Activated B cell treated with CpG ODN at 0.5 μM for 24 hours (primary cell): ENCODE data around the gene SQOR. TPM values are rescaled to one million over a fixed set of nuclear protein-coding genes. Genes with fewer than 3 reads are reported as not detected.

Source experiments
- ATAC-seq: fragments of 200-7000 bp; cut with Tn5 transposase; one replicate; pipeline ENCODE4 v1.10.0; 2021; ENCODE audit warnings: low read depth, mild to moderate bottlenecking, moderate library complexity
- CTCF ChIA-PET: fragments of 350-600 bp; sonication (Branson Sonifier 250); formaldehyde crosslinking; loops from one replicate; lab custom pipeline; 2021; ENCODE audit warnings: antibody characterized with exemption; lab: Charles Lee
- POLR2A ChIA-PET: fragments of 350-600 bp; sonication (Branson Sonifier 250); formaldehyde crosslinking; loops from one replicate; lab custom pipeline; 2021; ENCODE audit warnings: antibody characterized with exemption; lab: Charles Lee
- DNase-seq: peaks from one replicate; pipeline ENCODE4 v3.0.0; 2022
- H3K27ac Mint-ChIP-seq: one replicate; pipeline ENCODE4 v1.8.0; 2020; ENCODE audit warnings: mixed read lengths
- H3K27me3 Mint-ChIP-seq: one replicate; pipeline ENCODE4 v1.8.0; 2021; ENCODE audit warnings: mixed read lengths
- H3K36me3 Mint-ChIP-seq: one replicate; pipeline ENCODE4 v1.8.0; 2021; ENCODE audit warnings: low read depth, mixed read lengths
- H3K4me1 Mint-ChIP-seq: one replicate; pipeline ENCODE4 v1.8.0; 2021; ENCODE audit warnings: mixed read lengths
- H3K4me3 Mint-ChIP-seq: one replicate; pipeline ENCODE4 v1.8.0; 2020; ENCODE audit warnings: mild to moderate bottlenecking, mixed read lengths
- H3K9me3 Mint-ChIP-seq: one replicate; pipeline ENCODE4 v1.8.0; 2020; ENCODE audit warnings: mixed read lengths
- intact Hi-C: fragments of 100-400 bp; cut with micrococcal nuclease; formaldehyde crosslinking; loops from one replicate; pipeline ENCODE4 v1.15.1; 2024
- total RNA-seq: library from RNA; stranded (reverse); gene quantifications from 2 replicates; pipeline ENCODE4 v1.2.3, GENCODE V29; 2022
- TF ChIP-seq, protein P1 (sequence below): fragments of 200-600 bp; IDR thresholded peaks from one replicate; pipeline ENCODE4 v1.8.0; 2022; ENCODE audit warnings: antibody characterized with exemption, mild to moderate bottlenecking

Gene SQOR
- total RNA-seq, 1 donor from 2014 or later = 39.2 TPM

DNA sequence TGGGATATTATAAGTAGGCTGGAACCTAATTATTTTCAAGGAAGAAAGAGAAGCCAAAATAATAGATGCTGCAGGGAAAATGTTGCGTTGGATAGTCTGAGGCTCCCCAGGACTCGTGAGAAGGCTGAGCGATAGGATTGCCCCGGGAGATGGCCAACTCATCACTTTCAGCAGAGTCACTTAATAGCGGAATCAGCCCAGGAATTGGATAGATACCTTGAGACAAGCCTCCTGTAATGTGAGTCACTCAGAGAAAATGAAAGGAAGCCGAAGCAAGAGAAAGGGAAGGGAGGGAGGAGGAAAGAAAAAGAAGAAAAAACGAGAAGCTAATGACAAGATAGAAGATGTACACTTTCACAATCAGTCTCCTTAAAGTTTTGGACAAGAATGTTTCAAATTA, 94.3 kb downstream of the SQOR start:
- DNase-seq (no peak), ATAC-seq (no peak)
- peaks cover 15% of the 10 kb centered on the region for H3K27me3 Mint-ChIP-seq
- no peak overlapping the region for H3K27ac Mint-ChIP-seq
- CTCF ChIA-PET = interaction anchor here (1.0 kb wide), 1 partner anchor 23 kb away, joined by 3 read pairs; no protein-coding TSS in a partner anchor
- H3K9me3 Mint-ChIP-seq = no peaks in the 10 kb centered on the region
- TF ChIP-seq, protein P1, sequence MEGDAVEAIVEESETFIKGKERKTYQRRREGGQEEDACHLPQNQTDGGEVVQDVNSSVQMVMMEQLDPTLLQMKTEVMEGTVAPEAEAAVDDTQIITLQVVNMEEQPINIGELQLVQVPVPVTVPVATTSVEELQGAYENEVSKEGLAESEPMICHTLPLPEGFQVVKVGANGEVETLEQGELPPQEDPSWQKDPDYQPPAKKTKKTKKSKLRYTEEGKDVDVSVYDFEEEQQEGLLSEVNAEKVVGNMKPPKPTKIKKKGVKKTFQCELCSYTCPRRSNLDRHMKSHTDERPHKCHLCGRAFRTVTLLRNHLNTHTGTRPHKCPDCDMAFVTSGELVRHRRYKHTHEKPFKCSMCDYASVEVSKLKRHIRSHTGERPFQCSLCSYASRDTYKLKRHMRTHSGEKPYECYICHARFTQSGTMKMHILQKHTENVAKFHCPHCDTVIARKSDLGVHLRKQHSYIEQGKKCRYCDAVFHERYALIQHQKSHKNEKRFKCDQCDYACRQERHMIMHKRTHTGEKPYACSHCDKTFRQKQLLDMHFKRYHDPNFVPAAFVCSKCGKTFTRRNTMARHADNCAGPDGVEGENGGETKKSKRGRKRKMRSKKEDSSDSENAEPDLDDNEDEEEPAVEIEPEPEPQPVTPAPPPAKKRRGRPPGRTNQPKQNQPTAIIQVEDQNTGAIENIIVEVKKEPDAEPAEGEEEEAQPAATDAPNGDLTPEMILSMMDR = no peak
- POLR2A ChIA-PET = no interaction called here
- peaks cover 1% of the 10 kb centered on the region for H3K4me1 Mint-ChIP-seq
- H3K36me3 Mint-ChIP-seq = no peaks in the 10 kb centered on the region
- H3K4me3 Mint-ChIP-seq = no peak overlapping the region
- intact Hi-C loops = no loop called here

DNA sequence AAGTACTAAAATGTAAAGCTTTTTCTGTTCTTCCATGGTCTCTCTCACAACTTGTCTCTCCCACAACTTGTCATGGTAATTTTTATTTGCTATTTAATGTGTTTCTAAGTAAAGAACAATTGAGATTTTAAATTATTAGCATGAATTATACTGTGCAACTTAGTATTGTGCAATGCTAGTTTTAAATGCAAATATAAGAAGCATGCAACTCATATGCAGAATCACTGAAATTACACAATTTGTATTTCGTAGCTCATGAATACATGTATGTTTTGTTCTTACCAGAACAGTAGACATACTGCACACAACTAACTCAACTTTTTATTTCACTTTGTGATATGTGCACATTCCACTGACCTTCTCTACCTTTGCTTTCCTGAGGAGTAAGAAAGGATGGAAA, 96.5 kb downstream of the SQOR start:
- ChIA-PET CTCF (no interaction called here), POLR2A (no interaction called here)
- Mint-ChIP-seq H3K9me3 (no peaks in the 10 kb centered on the region), H3K36me3 (no peaks in the 10 kb centered on the region), H3K27me3 (peaks cover 17% of the 10 kb centered on the region), H3K4me3 (no peak overlapping the region), H3K27ac (no peak overlapping the region), H3K4me1 (peaks cover 7% of the 10 kb centered on the region)
- intact Hi-C loops = no loop called here
- DNase-seq (no peak), ATAC-seq (no peak)
- TF ChIP-seq, protein P1 = no peak

DNA sequence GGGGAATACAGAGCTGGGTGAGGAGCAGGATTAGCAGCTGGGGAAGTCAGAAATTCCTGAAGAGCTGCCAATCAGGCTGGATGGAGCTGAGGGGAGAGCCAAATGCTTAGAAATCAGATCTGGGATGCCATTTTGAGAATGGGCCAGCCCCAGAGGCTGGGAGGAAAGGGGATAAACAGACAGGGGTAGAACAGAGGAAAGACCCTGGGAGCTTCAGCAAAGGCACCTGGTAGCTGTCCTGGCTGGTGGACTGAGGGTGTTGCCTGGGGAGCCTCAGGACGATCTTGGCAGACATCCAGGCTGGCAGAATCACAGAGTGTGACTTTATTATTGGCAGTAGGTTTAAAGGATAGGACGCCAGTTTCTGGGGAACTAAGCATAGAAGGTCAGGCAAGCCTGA, 97.8 kb downstream of the SQOR start:
- intact Hi-C loops = no loop called here
- no peak for ATAC-seq
- H3K27me3 Mint-ChIP-seq = peaks cover 13% of the 10 kb centered on the region

DNA sequence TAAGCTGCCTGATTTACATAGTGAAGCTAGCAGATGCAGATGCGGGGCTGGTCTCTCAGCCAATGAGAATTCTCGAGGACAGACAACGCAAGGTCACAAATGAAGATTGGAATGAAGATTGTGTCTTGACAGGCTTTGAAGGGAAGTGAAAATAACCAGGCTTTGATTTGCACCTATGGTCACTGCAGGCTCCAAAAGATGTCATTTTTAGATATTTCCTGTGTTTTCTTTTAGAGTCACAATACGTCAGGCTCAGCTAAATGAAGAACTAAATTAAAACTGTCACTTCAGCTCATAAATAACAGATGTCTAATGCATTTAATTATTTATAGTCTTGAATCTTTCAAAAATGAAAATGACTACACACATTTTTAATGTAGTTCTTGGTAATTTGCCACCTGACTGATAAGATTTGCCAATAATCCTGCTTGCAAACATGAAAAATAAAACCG, 99.5 kb downstream of the SQOR start:
- TF ChIP-seq, protein P1 = no peak
- intact Hi-C loops = no loop called here
- ChIA-PET POLR2A (no interaction called here), CTCF (no interaction called here)
- DNase-seq = no peak
- H3K4me1 Mint-ChIP-seq = peaks cover 7% of the 10 kb centered on the region
- no peak overlapping the region for H3K27ac Mint-ChIP-seq
- no peak overlapping the region for H3K4me3 Mint-ChIP-seq
- ATAC-seq = no peak
- H3K27me3 Mint-ChIP-seq = peaks cover 15% of the 10 kb centered on the region
- no peaks in the 10 kb centered on the region for H3K36me3 Mint-ChIP-seq
- no peaks in the 10 kb centered on the region for H3K9me3 Mint-ChIP-seq

More for the DNA sequence above, 97.8 kb downstream of the SQOR start:
- CTCF ChIA-PET = no interaction called here
- Mint-ChIP-seq H3K9me3 (no peaks in the 10 kb centered on the region), H3K4me3 (no peak overlapping the region), H3K4me1 (peaks cover 7% of the 10 kb centered on the region), H3K36me3 (no peaks in the 10 kb centered on the region), H3K27ac (no peak overlapping the region)
- POLR2A ChIA-PET = no interaction called here
- DNase-seq = no peak
- TF ChIP-seq, protein P1 = no peak

Other genes starting within 250 kb of the SQOR start
- gene SLC30A4, start 112.3 kb upstream of the SQOR start, total RNA-seq = 3.7 and 3.9 TPM in 2 replicates
- gene BLOC1S6, start 47.6 kb upstream of the SQOR start, total RNA-seq = 39.4 and 41.2 TPM in 2 replicates